H1 (cell line): ENCODE data around the gene MCAT.
A peak's percentile ranks its signal among the peaks of the same experiment; 100 is the strongest.

Experiments
- CTCF ChIP-seq, 3 experiments: IDR thresholded peaks; 1 replicate in 2 of 3; 2 replicates in 1 of 3; pipeline versions ENCODE4 v1.5.1 to v1.6.1; 2011; ENCODE audit warnings: low read length in 3 of 3, mild to moderate bottlenecking in 3 of 3, inconsistent platforms in 2 of 3, low read depth in 1 of 3, moderate library complexity in 1 of 3; ENCODE audit not compliant: insufficient read depth in 1 of 3; ENCODE audit errors: control extremely low read depth in 1 of 3
- JUN ChIP-seq: IDR thresholded peaks from 2 replicates; pipeline ENCODE4 v1.6.1; 2011; ENCODE audit warnings: low read depth, mild to moderate bottlenecking, improper control_type of control experiment, low read length
- KDM5A ChIP-seq: fragments of 200-600 bp; IDR thresholded peaks from 2 replicates; pipeline ENCODE4 v1.7.1; 2012; ENCODE audit warnings: mild to moderate bottlenecking, low read length, inconsistent platforms, mixed read lengths
- RAD21 ChIP-seq, 2 experiments: IDR thresholded peaks in 1 of 2; conservative IDR thresholded peaks in 1 of 2; 2 replicates each; pipeline ENCODE4 v1.6.1; 2011; ENCODE audit warnings: low read depth in 2 of 2, low read length in 2 of 2, improper control_type of control experiment in 1 of 2, inconsistent platforms in 1 of 2, mild to moderate bottlenecking in 1 of 2, moderate library complexity in 1 of 2
- RXRA ChIP-seq: IDR thresholded peaks from 2 replicates; pipeline ENCODE4 v1.6.1; 2011; ENCODE audit warnings: low read depth, mild to moderate bottlenecking, low read length, moderate library complexity; ENCODE audit not compliant: insufficient read depth
- TCF12 ChIP-seq: IDR thresholded peaks from 2 replicates; pipeline ENCODE4 v1.6.1; 2011; ENCODE audit warnings: low read depth, mild to moderate bottlenecking, low read length

- TF ChIP-seq KDM5A (no peak), RXRA (no peak), CTCF (IDR thresholded peaks at IDR 0.05; ENCODE audit: control extremely low read depth in 1 of 3, insufficient read depth in 1 of 3, low read depth in 1 of 3, low read length in 3 of 3) (no peak), RAD21 (IDR thresholded peaks at IDR 0.05 in 1 of 2, conservative IDR thresholded peaks at IDR 0.05 in 1 of 2; ENCODE audit: low read depth in 2 of 2, low read length in 2 of 2) (peak in 1 of 2 experiments; percentile 2; a peak in 1 of 4 replicates), TCF12 (no peak), JUN (no peak)
These were observed 32.1 kb downstream of the MCAT start for GRCh38 chr22:43110927-43111623.
